Activated T-helper 1 cell treated with anti-CD3 and anti-CD28 coated beads, Interleukin-2, amount 50 U/mL, for 16 hours (primary cell): ENCODE measurements around the gene TCP10L.
A peak's percentile ranks its signal among the peaks of the same experiment; 100 is the strongest.
"Not testable (repeated sequence)": the region's sequence is repeated elsewhere in the genome, so short reads cannot be mapped to it uniquely, and the experiment has no call there.

Experiments used
- DNase-seq, 2 donors: peaks; one replicate each; pipeline ENCODE4 v3.0.0-alpha.2; 2020; ENCODE audit warnings: low read depth in 1 of 2, low spot score in 1 of 2

The TCP10L gene, protein sequence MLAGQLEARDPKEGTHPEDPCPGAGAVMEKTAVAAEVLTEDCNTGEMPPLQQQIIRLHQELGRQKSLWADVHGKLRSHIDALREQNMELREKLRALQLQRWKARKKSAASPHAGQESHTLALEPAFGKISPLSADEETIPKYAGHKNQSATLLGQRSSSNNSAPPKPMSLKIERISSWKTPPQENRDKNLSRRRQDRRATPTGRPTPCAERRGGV

DNA sequence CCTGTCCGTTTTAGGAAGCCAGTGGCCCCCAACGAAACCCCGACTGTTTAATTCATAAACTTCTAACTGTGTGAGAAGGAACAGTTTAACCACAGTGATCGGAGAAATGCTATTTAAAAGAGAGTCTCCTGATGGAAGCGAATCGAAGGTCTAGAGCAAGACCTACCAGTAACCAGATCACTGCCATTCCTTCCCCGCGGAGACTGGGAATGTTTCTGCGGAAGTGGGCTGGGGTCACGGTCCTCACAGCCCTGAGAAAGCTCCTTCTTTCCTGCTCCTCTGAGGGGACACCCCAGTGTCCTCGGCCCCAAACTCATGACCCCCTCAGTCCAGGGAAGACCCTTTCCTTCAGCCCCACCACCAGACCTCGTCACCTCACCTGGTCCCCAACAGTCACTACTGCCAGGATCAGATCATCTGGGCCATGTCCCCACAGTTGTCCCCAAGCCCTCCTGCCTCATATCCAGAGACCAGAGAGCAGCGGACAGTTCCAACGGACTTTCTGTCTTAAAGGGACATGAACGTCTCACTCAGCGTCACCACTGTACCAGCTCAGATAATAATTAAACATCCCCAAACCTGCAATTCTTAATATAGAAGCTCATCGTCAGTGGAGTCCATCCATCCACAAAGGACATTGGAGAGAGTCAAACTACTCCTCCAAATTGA lies at the start of gene TCP10L:
TSS of gene TCP10L (minus strand) at position 482 of the 669 bp plus-strand sequence. CDS start 1,219 bp downstream, outside the sequence.
- no peak for DNase-seq

DNA sequence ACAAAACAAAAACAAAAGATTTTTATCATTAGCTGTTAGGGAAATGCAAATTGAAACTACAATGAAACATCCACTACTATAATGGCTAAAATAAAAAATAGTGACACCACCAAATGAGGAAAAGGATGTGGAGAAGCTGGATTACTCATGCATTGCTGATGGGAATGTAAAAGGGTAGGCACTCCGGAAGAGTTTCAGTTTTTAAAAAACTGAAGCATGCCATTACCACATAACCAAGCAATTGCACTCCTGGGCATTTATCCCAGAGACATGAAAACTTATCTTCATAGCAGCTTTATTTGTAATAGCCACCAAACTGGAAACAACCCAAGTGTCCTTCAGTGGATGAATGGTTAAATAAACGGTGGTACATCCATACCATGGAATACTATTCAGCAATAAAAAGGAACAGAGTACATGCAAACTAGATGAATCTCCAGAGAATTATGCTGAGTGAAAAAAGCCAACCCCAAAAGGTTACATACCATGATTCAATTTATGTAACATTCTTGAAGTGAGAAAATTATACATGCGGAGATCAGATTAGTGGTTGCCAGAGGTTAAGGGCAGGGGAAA lies 41.4 kb upstream of the TCP10L start:
- no peak for DNase-seq

DNA sequence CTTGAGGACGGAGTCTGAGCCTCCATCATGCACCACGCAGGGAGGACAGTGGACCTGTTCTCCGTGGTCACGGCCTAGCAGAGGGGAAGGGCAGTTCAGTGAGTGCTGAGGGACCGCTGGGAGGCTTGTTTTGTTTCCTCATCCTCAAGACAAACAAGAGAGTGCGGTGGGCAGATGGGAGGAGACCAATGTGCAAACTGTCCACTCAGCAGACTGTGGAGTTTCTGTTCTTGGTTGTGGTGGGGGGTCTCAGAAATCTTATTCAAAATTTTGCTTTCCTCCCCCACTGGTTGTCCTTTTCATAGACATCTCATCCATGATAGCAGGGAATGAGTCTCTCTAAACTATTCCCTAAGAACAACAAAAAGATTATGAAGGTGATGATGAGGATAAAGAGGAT lies 32.9 kb upstream of the TCP10L start:
- DNase-seq, result not testable (repeated sequence)

DNA sequence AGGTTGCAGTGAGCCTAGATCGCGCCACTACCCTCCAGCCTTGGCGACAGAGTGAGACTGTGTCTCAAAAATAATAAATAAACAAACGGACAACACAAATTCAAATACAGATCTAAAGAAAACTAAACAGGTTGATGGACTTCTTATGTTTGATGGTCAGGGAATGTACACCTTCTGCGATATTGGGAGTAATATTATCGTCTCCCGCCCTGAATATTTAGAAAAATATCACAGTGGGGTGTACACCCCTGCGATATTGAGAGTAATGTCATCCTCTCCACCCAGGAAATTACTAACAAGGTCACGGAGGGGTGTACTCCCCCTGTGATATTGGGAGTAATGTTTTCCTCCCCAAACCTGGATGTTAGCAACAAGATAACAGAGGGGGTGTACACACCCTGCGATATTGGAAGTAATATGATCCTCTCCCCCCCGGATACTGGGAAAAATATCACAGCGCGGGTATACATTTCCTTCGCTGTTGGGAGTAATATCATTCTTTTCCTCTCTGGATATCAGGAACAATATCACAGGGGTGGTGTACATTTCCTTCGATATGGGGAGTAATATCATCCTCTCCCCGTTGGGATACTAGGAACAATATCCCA lies 28.2 kb upstream of the TCP10L start:
- DNase-seq, result no peak

DNA sequence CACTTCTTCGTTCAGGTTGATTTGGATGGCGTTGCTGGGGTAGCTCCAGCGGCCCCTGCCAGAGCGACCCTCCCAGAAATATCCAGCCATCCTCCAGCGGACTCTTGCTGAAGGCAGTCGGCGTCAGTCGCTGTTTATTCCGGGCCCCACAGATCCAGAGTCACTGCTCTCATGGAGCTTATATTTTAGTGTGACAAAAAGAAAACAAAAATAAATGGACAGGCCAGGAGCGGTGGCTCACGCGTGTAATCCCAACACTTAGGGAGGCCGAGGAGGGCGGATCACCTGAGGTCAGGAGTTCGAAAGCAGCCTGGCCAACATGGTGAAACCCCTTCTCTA lies 27.6 kb upstream of the TCP10L start:
- DNase-seq, result no peak

DNA sequence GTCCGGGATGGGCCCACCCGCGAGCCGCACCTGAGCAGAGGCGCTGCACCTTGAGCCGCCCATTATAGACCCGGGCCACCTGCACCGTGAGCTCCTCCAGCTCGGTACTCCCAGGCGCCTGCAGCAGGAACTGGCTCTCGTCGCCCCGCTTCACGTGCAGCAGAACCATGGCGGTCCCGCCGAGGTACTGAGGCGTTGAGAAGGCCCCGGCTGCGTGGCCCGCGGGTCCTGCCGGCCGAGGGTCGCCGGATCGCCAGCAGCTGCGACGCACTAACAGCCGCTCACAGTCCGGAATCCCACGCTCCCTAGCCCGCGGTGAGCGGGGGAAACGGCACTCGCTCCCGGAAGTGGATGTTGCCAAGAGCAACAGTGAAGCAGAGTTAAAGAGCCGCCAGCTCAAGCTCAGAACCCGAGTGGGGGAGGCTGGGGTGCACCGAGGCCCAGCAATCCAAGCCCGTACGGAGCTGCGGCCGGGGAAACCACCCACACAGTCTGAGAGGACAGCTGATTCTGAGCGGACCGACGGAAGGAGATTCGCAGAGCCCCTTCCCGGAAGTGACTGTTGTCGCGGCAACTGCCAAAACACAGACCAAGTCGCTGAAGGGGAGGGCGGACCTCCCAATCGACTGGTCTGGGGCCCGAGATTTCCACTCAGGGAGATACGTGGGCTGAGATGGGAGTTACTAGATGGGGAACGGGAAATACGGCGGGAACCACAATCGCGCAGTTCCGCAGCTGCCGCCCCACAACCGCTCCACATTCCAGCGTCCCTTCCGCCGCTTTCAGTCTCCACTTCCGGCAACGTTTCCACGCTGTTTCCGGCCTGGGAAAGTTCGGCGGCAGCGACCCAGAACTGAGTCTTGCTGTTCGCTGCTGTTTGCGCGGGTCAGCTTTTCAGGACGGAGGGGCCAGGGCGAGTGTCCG lies 27.0 kb upstream of the TCP10L start, which contains the start of gene CFAP298:
TSS of gene CFAP298 (minus strand) at position 303 of the 924 bp plus-strand sequence. CDS start at position 169, 134 bp downstream.
- peak; percentile 75 for DNase-seq

DNA sequence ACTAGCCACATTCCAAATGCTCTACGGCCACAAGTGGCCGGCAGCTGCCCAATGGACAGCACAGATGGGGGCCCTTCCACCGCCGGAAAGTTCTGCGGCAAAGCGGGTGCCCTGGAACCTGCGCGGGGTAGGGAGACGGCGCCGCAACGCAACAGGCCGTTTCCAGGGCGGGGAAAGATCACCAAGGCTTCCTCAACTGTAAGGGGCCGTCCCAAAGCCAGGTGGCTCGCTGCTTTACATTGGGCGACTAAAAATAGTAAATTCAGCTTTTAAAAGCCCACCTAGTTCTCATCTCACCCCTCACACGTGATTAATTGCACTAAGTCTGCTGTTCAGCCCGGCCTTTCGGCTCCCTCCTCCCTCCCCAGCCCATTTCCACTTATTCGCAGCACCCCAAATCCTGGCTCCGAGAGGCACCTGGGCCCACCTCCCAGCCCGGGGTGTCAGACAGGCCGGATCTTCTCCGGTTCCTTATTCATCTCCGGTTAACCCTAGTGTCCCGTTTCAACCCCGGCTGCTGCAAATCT lies 26.2 kb upstream of the TCP10L start:
- DNase-seq, result peak in 1 of 2 donors; percentile 8

DNA sequence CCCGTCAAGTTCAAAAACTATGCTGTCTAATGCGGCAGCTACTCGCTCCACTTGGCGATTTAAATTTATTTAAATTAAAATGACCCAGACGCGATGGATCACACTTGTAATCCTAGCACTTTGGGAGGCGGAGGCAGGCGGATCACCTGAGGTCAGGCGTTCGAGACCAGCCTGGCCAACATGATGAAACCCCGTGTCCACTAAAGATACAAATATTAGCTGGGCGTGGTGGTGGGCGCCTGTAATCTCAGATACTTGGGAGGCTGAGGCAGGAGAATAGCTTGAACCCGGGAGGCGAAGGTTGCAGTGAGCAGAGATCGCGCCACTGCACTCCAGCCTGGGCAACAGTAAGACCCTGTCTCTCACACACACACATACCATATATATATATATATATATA lies 25.6 kb upstream of the TCP10L start:
- not testable (repeated sequence) for DNase-seq

DNA sequence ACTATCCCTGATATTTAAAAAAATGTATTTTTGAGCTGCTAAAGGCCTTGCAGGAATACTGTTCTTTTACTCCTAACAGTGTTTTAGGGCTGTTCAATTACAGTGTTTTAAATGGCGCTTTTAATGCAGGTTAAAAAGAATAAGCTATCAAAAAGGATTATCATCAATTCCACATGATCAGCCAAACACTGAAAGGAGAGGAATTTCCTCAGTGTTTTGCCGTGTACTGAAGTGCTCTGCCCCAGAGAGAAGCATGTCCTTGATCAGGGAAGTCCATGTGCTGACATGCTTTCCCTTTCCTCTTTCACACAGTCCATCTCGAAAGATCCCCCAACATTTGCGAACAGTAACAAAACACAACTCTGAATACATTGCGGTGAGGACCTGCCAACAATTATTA lies 23.5 kb upstream of the TCP10L start:
- DNase-seq, result no peak

DNA sequence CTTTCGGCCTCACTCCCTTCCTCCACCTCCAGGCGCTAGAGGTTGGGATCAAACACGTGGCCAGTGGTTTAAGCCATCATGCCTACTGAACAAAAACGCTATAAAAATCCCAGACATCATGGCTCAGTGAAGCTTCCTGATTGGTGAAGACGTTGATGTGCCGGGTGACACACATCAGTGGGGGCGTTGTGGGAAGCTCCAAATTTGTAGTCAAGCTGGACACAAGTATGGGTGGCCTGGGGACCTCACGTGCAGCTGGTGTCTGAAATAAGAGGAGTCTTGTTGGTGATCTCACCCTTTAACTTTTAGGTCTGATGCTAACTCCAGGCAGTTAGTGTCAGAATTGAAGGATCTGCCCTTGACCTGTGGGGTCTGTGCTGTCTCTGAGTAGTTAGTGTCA lies 20.1 kb upstream of the TCP10L start:
- DNase-seq, result no peak

DNA sequence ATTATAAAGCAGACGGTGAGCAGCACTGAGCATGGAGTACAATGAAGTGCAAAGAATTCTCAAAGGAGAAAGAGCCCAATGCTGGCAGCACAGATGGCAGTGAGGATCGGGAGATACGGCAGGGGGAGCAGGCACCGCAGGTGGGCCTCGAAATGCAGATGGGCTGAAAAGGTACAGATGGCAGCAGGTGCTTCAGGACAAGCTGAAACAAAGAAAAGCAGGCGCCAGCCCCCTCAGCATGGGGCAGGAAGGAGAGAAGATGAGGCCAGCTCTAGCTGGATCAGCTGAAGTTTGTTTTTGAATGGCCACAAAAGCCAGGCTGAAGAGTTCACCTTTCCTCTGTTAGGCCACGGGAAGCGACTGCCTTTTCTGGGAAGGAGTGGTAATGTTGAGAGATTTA lies 19.1 kb upstream of the TCP10L start:
- no peak for DNase-seq

DNA sequence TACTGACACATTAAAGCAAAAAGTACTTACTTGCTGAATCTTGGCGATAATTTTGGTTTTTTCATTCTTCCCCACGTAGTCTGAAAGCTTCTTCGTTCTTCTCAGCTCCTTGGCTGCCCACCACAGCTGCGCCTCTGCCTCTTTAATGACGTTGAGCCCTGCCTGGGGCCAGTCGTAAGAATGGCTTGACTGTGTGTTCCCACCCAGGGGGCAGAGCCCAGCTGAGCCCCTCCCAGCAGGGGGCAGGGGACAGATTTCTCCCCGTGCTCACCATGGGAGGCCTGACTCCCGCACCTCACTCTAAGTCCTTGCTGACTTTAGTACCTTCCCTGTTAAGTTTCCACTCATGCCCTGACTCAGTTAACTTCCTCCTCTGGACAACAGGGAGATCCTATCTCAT lies 17.8 kb upstream of the TCP10L start:
- DNase-seq, result no peak

DNA sequence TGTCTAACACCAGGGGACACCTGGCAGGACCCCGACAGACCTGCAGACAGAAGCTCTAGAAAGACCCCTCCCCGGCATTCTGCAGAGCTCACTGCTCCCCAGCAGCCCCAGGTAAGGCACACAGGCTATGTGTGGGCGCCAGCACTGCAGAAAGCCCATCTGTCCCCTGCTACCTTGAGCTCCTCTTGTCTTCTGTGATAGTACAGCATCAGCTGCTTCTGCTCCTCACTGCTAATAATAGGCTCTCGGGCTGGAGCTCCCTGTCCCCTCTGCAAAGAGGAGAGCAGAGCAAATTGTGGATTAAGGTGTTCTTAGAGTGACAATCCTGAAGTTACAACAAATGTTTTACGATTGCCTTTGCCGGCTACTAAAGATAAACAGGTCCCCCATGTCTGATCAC lies 16.8 kb upstream of the TCP10L start:
- no peak for DNase-seq

DNA sequence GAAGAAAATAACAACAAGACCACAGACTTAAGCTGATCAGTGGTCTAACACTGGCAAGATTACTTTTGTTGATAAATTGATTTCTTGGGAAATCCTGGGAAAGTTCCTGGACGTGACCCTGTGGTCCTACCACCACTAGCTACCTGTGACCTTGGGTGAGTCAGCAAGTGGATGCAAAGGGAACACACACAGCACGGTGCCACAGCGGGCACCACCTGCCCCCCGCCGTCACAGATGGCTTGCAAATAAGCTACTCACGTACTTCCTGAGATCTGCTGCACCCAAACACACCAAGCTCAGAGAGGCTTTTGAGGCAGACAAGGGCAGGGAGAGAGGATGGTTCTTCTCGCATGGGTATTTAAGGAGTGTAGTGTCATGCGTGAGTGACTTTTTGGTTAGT lies 14.2 kb upstream of the TCP10L start:
- DNase-seq, result no peak

DNA sequence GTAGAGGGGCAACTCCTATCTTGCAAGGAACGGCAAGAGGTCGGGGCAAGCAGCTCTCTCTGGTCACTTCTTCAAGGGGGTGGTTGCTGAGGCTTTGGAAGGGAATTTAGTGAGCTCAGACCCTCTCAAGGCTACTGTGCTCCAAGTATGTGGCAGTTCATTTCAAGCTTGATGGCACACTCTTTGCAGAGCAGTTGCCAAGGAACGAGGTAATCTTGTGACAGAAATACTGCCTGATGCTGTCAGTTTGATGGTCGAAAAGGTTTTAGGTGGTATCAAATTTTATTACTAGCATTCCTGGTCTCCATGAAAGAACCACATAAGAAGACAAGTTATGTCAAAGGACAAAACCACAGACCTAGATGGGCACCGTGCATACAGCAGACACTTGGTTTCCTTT lies 13.8 kb upstream of the TCP10L start:
- DNase-seq, result no peak

DNA sequence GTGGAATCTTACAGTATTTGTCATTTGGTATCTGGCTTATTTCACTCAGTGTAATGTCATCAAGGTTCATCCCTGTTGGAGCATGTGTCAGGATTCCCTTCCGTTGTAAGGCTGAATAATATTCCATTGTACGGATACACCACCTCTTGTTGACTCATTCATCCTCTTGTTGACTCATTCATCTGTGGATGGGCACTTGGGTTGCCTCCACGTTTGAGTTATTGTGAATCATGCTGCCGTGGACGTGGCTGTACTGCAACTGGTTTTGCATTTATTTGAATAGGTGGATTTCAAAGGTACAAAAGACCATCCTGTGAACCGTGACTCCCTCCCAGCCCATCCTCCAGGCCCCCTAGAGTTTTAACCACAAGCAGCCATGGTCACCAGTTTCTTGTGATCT lies 11.9 kb upstream of the TCP10L start:
- DNase-seq, result no peak

DNA sequence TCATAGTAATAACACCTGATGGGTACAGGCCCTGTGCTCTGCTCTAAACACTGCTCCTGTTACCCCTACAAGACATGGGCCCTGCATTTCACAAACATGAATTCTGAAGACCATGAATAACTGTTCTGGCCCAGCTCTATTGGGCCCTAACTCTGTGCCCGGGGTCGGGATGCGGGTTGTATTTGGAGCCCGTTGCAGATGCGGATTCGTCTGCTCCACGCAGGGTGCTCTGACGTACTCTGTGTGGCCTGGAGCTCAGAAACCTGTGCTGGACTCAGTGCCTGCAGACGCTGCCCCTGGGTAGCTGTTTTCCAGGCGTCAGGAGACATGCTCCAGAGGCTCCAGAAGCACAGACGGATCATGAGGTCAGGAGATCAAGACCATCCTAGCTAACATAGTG lies 10.1 kb upstream of the TCP10L start:
- DNase-seq, result no peak

DNA sequence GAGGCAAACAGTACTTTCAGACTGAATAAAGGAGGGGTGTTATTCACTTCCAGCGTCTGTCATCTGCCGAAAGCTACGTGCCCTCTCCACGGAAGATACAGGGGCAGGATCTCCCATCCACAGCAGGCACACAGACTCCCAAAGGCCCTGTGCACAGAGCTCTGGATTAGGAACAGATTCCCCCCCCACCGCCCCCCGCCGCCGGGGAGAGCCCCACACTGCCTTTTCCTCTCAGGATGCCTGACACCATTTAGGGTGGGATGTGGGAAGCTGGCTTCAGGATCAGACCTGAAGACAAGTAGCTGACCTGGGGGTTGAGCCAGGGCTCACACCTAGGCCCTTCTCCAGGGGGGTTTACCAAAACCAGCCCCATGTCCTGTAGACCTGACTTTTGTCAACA lies 8.4 kb upstream of the TCP10L start:
- DNase-seq, result no peak

DNA sequence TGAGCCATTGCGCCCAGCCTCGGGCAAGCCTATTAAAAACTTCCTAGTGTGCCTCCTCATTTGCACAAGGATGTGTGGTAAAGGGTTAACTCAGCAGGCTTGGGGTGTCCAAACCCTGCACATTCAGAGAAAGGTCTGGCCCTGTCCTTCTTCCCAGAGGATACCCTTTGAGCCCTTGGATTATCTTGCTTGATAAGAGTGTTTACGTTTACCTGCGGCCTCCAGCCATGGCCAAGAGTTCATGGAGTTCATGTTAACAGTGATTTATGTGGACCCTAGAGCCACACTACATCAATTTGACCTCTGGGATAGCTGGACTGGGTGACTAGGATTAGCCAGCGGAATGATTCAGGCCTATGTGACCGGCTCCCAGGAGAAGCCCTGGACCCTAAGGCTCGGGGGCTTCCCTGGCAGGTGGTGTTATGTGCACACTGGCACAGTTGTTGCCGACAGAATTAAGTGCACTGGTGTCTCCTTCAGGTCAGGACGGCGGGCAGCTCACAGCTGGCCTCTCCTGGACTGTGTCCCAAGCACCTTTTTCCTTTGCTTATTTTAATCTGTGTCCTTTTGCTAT lies 7.7 kb upstream of the TCP10L start:
- DNase-seq, result no peak

DNA sequence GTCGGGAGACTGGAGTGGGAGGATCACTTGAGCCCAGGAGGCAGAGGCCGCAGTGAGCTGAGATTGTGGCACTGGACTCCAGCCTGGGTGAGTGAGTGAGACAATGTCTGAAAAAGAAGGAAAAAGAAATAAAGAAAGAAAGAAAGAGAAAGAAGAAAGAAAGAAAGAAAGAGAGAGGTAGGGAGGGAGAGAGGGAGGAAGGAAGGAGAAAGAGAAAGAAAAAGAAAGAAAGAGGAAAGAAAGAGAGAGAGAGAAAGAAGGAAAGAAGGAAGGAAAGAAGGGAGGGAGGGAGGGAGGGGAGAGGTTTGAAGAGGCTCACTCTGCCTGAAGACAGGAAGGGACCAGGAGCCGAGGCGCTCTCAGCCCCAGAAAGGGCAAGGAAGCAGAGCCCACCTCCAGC lies 4.8 kb upstream of the TCP10L start:
- no peak for DNase-seq

DNA sequence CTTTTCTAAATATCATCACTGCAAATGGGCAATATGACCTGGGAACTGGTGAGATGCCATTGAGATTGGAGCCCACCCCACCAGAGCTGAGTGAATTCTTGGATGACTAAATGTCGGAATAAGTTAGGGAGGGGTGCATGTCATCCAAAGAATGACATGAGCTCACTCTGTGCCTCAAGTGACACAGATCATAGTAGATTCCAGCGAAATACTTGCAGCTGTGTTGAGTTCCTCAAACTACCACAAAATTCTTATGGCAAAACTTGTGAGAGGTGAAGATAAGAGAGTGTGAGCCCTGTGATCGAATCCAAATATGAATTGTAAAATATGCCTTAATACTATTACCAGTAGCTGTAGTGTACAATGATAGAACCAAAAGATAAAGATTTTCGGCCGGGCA lies 2.3 kb upstream of the TCP10L start:
- DNase-seq, result no peak
